A673 (cell line): ENCODE results near the gene CA7. TPM values are rescaled to one million over a fixed set of nuclear protein-coding genes. Genes with fewer than 3 reads are reported as not detected.

Source experiments
- BruUV-seq: library from RNA; stranded (reverse); fragments of 400-500 nt; replicated peaks from 2 replicates; lab custom pipeline; 2021; lab: Mats Ljungman, UMichigan
- CTCF ChIA-PET: fragments of 300-600 bp; sonication (Branson Sonifier 250); formaldehyde crosslinking; loops from one replicate; lab custom pipeline; 2022; ENCODE audit warnings: antibody characterized with exemption; lab: Charles Lee
- POLR2A ChIA-PET: fragments of 300-600 bp; sonication (Branson Sonifier 250); formaldehyde crosslinking; loops from one replicate; lab custom pipeline; 2022; ENCODE audit warnings: antibody characterized with exemption; ENCODE audit not compliant: low non-redundant PET; lab: Charles Lee
- DNase-seq: peaks from one replicate; pipeline ENCODE4 v3.0.0-alpha.2; 2015; ENCODE audit warnings: low spot score
- H3K27ac ChIP-seq: fragments of 200-600 bp; sonication (generic); 2 replicates; pipeline ENCODE4 v1.5.1; 2016; ENCODE audit warnings: mixed run types, low read depth, mild to moderate bottlenecking, mixed read lengths, antibody characterized with exemption, low read length; ENCODE audit not compliant: poor library complexity, severe bottlenecking
- H3K27me3 ChIP-seq: fragments of 200-600 bp; sonication (generic); replicated peaks from 2 replicates; pipeline ENCODE4 v1.6.1; 2017; ENCODE audit warnings: mixed run types, low read depth, mild to moderate bottlenecking, mixed read lengths, antibody characterized with exemption, low read length; ENCODE audit not compliant: insufficient read depth, poor library complexity
- H3K36me3 ChIP-seq: fragments of 200-600 bp; sonication (generic); 2 replicates; pipeline ENCODE4 v1.6.1; 2016; ENCODE audit warnings: mixed run types, mild to moderate bottlenecking, mixed read lengths, antibody characterized with exemption, low read length; ENCODE audit not compliant: insufficient read depth, poor library complexity, severe bottlenecking
- H3K4me1 ChIP-seq: fragments of 200-600 bp; sonication (generic); 2 replicates; pipeline ENCODE4 v1.6.1; 2017; ENCODE audit warnings: mixed run types, mild to moderate bottlenecking, mixed read lengths, antibody characterized with exemption, low read length; ENCODE audit not compliant: insufficient read depth, poor library complexity, severe bottlenecking
- H3K4me3 ChIP-seq: fragments of 200-600 bp; sonication (generic); 2 replicates; pipeline ENCODE4 v1.5.1; 2016; ENCODE audit warnings: low read depth, mixed run types, mild to moderate bottlenecking, mixed read lengths, low read length; ENCODE audit not compliant: poor library complexity, severe bottlenecking
- H3K9me3 ChIP-seq: fragments of 200-600 bp; sonication (generic); 2 replicates; pipeline ENCODE4 v1.6.1; 2016; ENCODE audit warnings: mixed run types, low read depth, mild to moderate bottlenecking, mixed read lengths, antibody characterized with exemption, low read length; ENCODE audit not compliant: poor library complexity, severe bottlenecking
- CTCF ChIP-seq: fragments of 300-800, 200-600 bp; sonication (generic); conservative IDR thresholded peaks from 2 replicates; pipeline ENCODE4 v1.5.1; 2017; ENCODE audit warnings: low read depth, mild to moderate bottlenecking, antibody characterized with exemption, low read length, moderate library complexity, mixed read lengths
- EZH2 ChIP-seq: fragments of 200-600 bp; sonication (generic); IDR thresholded peaks from 2 replicates; pipeline ENCODE4 v1.6.1; 2017; ENCODE audit warnings: borderline replicate concordance, low read depth, mild to moderate bottlenecking, mixed read lengths, antibody characterized with exemption, low read length; ENCODE audit not compliant: poor library complexity, severe bottlenecking
- intact Hi-C: fragments of 100-400 bp; cut with micrococcal nuclease; formaldehyde crosslinking; loops from one replicate; pipeline ENCODE4 v1.10.0; 2022; ENCODE audit not compliant: unreplicated experiment
- total RNA-seq: library from RNA; stranded (reverse); gene quantifications from 2 replicates; pipeline ENCODE4 v1.2.3, GENCODE V29; 2021

The CA7 gene
- total RNA-seq, 1 experiment from 2014 or later = not detected

GRCh38 chr16:66841366-66841765, 2.8 kb upstream of the CA7 start:
- Histone ChIP-seq H3K9me3 (no peaks in the 10 kb centered on the region), H3K4me3 (no peak overlapping the region), H3K27me3 (peaks cover 19% of the 10 kb centered on the region), H3K36me3 (no peaks in the 10 kb centered on the region), H3K4me1 (peaks cover 19% of the 10 kb centered on the region), H3K27ac (no peak overlapping the region)
- BruUV-seq = no TSS peak
- CTCF ChIA-PET = interaction anchor here (1.6 kb wide), 1 partner anchor 11 kb away, joined by 6 read pairs; the partner anchor contains the start of gene NAE1
- intact Hi-C loops = no loop called here
- POLR2A ChIA-PET = no interaction called here
- no peak for DNase-seq
- TF ChIP-seq CTCF (no peak), EZH2 (no peak)

GRCh38 chr16:66842765-66843164, 1.4 kb upstream of the CA7 start:
- Histone ChIP-seq H3K4me3 (no peak overlapping the region), H3K4me1 (peaks cover 19% of the 10 kb centered on the region), H3K27ac (no peak overlapping the region), H3K27me3 (peaks cover 19% of the 10 kb centered on the region), H3K36me3 (no peaks in the 10 kb centered on the region), H3K9me3 (no peaks in the 10 kb centered on the region)
- BruUV-seq = no TSS peak
- POLR2A ChIA-PET = no interaction called here
- CTCF ChIA-PET = interaction anchor here (0.6 kb wide), 1 partner anchor 25 kb away, joined by 3 read pairs; no protein-coding TSS in a partner anchor
- TF ChIP-seq CTCF (no peak), EZH2 (no peak)
- DNase-seq = no peak
- intact Hi-C loops = no loop called here

- Histone ChIP-seq H3K4me1 (peaks cover 19% of the 10 kb centered on the region), H3K36me3 (no peaks in the 10 kb centered on the region), H3K9me3 (no peaks in the 10 kb centered on the region), H3K27ac (no peak overlapping the region), H3K27me3 (peaks cover 19% of the 10 kb centered on the region), H3K4me3 (no peak overlapping the region)
- ChIA-PET CTCF (interaction anchor here (0.6 kb wide), 1 partner anchor 25 kb away, joined by 3 read pairs; no protein-coding TSS in a partner anchor), POLR2A (no interaction called here)
- no peak for DNase-seq
- BruUV-seq = no TSS peak
- intact Hi-C loops = no loop called here
- TF ChIP-seq EZH2 = no peak
- no peak for TF ChIP-seq CTCF
These were observed 1.0 kb upstream of the CA7 start for GRCh38 chr16:66843191-66843590.
